IPS-20b (cell line): ENCODE measurements around the gene KRTAP21-2.
"Not testable (repeated sequence)": the region's sequence is repeated elsewhere in the genome, so short reads cannot be mapped to it uniquely, and the experiment has no call there.

Experiments used
- H3K27ac ChIP-seq: one replicate; pipeline ENCODE4 v1.5.1; 2013; ENCODE audit warnings: low read length
- H3K27me3 ChIP-seq: 2 replicates; pipeline ENCODE4 v1.6.1; 2013; ENCODE audit warnings: mild to moderate bottlenecking, low read length, inconsistent platforms; ENCODE audit not compliant: insufficient read depth
- H3K36me3 ChIP-seq: 2 replicates; pipeline ENCODE4 v1.6.1; 2013; ENCODE audit warnings: low read depth, mild to moderate bottlenecking, inconsistent platforms, low read length, moderate library complexity; ENCODE audit not compliant: insufficient read depth
- H3K4me1 ChIP-seq: 2 replicates; pipeline ENCODE4 v1.6.1; 2013; ENCODE audit warnings: mild to moderate bottlenecking, control low read depth, inconsistent platforms, low read length, moderate library complexity; ENCODE audit not compliant: insufficient read depth
- H3K4me3 ChIP-seq: 2 replicates; pipeline ENCODE4 v1.5.1; 2013; ENCODE audit warnings: mild to moderate bottlenecking, low read length, inconsistent platforms
- H3K9ac ChIP-seq: 2 replicates; pipeline ENCODE4 v1.6.1; 2013; ENCODE audit warnings: low read depth, mild to moderate bottlenecking, inconsistent platforms, low read length, moderate library complexity
- H3K9me3 ChIP-seq: 2 replicates; pipeline ENCODE4 v1.6.1; 2013; ENCODE audit warnings: mild to moderate bottlenecking, low read depth, low read length, inconsistent platforms; ENCODE audit not compliant: insufficient read depth

KRTAP21-2 gene

DNA sequence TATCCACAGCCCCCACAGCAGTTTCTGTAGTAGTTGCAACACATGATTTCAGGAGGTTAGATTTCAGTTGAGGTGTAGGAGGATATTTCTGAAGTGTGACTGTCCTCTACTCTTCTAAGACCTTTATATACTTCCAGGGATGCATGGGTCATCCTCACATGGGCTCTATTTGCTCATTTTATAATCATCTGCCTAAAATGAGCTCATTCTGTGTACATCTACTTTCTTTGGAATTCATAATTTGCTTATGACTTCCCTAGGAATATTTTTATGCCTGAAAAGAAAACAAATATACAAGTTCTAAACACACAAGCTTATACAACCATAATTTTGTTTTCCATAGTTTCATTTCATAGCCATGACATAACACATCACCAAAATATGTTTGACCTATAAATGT is at the start of gene KRTAP21-2:
KRTAP21-2 (minus strand) TSS at position 101 of the 400 bp plus-strand sequence; CDS start at position 44, 57 bp downstream.
- H3K4me1 ChIP-seq, result no peaks in the 10 kb centered on the region
- H3K9me3 ChIP-seq, result no peaks in the 10 kb centered on the region
- H3K36me3 ChIP-seq, result no peaks in the 10 kb centered on the region
- no peak within 1 kb of the TSS for H3K9ac ChIP-seq
- no peak within 1 kb of the TSS for H3K27ac ChIP-seq
- H3K4me3 ChIP-seq, result no peak within 1 kb of the TSS
- no peaks in the 10 kb centered on the region for H3K27me3 ChIP-seq

DNA sequence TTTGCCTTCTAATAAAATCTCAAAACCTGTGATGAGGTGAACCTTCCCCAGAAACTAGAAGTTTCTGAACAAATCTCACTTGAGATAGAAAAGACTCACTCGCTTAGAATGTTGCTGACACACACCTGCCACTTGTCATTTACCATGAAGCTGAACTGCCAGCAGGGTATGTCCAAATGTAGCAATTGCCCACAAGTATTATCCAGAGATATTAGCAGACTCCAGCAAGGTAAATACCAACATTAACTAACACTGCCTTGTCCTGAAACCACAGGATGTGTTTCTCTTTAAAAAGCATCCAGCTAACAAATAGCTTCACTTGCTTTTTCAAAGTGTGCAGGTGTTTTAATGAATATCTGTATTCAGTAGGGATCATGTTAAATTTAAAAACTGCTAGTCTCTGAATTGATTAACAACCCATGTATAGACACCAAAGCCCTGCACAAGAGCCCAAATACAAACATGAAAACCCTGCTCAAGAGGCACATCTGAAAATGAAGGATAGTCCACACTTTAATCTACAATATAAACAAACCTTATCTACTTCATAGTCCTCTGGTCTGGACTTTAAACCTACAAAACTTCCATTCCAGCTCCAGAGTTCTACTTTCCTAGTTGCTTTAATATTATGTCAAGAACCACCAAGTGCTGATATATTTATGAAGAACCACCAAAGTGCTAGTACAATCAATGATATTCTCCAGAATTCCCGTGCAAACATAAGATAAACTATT is 46.7 kb upstream of the KRTAP21-2 start:
- Histone ChIP-seq H3K4me1 (no peaks in the 10 kb centered on the region), H3K27ac (no peak overlapping the region), H3K27me3 (no peaks in the 10 kb centered on the region), H3K36me3 (no peaks in the 10 kb centered on the region), H3K9ac (no peak overlapping the region), H3K4me3 (no peak overlapping the region), H3K9me3 (no peaks in the 10 kb centered on the region)

- Histone ChIP-seq H3K9me3 (peaks cover 7% of the 10 kb centered on the region; the same call in 1 of the 2 replicates), H3K4me1 (no peaks in the 10 kb centered on the region), H3K9ac (no peak overlapping the region), H3K36me3 (no peaks in the 10 kb centered on the region), H3K27ac (no peak overlapping the region), H3K27me3 (no peaks in the 10 kb centered on the region), H3K4me3 (no peak overlapping the region)
These were observed 32.2 kb upstream of the KRTAP21-2 start for GRCh38 chr21:30779249-30779648.

DNA sequence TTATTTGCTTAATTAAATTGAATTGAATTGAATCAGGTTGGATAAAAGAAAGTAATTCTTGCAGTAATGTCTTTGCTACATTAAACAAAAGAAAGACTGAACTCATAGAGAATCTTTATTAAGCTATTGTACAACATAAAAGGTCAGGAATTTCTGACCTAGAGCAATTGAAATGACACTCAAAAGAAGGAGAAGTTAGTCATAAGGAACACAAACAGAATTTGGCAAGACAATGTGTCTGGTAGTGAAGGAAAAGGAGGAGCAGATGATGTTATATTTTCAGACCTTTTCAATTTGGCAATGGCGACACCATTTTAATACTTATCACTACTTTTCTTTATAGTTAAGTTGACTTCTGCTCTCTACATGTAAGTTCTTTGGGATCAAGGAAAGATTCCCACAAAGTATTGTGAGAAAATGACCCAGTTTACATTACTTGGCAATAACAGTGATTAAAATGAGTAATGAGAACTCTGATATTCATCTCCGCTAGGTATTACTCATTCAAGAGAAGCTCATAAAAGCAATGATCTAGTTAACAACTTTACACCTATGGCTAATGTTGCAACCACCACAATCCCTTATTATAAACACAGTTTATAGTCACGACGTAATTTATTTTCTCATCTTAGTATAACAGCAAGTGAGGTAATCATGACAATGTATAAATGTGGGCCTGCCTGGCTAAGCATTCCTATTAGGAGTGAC is 22.8 kb upstream of the KRTAP21-2 start:
- Histone ChIP-seq H3K4me1 (no peaks in the 10 kb centered on the region), H3K36me3 (no peaks in the 10 kb centered on the region), H3K27ac (no peak overlapping the region), H3K9ac (no peak overlapping the region), H3K9me3 (peaks cover 3% of the 10 kb centered on the region; the same call in 1 of the 2 replicates), H3K4me3 (no peak overlapping the region), H3K27me3 (no peaks in the 10 kb centered on the region)

DNA sequence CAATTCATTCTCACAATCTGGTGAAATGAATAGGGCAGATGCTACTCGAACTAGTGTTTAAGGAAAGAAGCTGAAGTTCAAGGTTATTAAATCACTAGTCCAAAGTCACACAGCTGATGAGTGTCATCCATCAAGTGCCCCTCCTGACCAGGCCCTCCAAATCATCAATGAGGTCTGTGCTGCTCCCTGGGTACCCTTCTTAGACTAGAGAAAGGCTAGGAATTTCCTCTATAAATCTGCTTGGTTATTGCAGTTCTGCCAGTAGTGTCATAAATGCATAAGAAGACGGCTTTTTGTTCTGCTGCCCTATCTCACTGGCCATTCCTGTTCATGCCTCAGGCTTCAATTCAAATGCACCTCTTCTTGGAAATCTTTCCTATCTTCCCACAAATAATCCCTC is 13.7 kb upstream of the KRTAP21-2 start:
- Histone ChIP-seq H3K4me1 (no peaks in the 10 kb centered on the region), H3K36me3 (no peaks in the 10 kb centered on the region), H3K27me3 (no peaks in the 10 kb centered on the region), H3K4me3 (no peak overlapping the region), H3K9me3 (no peaks in the 10 kb centered on the region), H3K9ac (no peak overlapping the region), H3K27ac (no peak overlapping the region)

DNA sequence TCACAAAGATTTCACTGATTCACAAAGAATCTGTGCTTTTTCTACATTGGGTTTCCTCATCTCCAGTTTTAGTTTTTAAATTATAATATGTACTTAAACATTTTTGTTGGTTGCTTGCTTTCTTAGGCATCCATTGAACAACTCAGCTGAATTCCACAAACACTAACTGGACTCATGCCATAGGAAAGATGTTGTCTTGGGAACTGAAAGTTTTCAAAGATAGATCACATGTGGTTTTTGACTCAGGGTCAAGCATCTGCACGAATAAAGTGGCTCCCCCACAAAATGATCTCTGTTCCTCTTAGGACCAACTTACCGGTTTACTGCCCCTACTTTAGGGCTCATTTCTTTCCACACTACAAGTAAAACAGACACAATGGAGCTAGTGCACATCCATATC is 11.2 kb upstream of the KRTAP21-2 start:
- Histone ChIP-seq H3K4me3 (no peak overlapping the region), H3K9me3 (no peaks in the 10 kb centered on the region), H3K9ac (no peak overlapping the region)

DNA sequence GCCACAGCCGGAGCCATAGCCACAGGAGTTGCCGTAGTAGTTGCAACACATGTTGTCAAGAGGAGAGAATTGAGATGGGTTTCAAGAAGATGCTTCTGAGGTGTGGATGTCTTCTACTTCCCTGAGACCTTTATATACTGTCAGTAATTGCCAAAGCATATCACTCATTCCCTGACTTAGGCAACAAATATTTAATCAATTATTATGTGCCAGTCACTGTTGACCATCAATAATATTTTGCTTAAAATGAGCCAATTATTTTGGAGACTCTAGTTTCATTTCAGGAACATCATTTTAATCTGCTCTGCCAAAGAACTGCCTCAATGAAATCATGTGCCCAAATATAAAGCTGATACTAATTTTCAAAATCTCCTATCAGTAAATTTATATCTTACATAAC is 8.3 kb upstream of the KRTAP21-2 start, which contains the start of gene KRTAP21-1:
KRTAP21-1 (minus strand) TSS at position 101 of the 400 bp plus-strand sequence; CDS start at position 51, 50 bp downstream.
- H3K27me3 ChIP-seq, H3K9ac ChIP-seq, H3K36me3 ChIP-seq, H3K4me1 ChIP-seq, H3K27ac ChIP-seq, H3K9me3 ChIP-seq, H3K4me3 ChIP-seq: not testable (repeated sequence)

More for the DNA sequence above, 11.2 kb upstream of the KRTAP21-2 start:
- no peaks in the 10 kb centered on the region for H3K4me1 ChIP-seq
- H3K27me3 ChIP-seq, result no peaks in the 10 kb centered on the region
- no peaks in the 10 kb centered on the region for H3K36me3 ChIP-seq
- no peak overlapping the region for H3K27ac ChIP-seq

DNA sequence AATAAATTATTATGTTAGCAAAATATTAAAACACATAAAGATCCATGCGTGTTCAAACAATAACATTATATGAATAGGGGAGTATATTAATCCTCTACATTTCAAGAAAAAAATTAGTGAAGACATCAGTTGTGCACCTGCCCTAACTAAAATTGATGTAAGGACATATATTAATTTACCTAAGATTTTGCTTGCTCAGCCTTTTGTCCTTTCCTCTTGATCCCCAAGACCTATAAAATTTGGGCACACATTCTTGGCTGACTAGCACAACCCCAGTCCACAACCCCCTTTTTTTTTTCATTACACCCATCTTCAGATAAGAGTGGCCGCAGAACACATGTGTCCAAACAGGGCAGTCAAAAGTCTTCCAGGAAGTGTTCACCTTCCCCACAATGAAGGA is 6.6 kb downstream of the KRTAP21-2 start:
- Histone ChIP-seq H3K27ac (no peak overlapping the region), H3K4me1 (no peaks in the 10 kb centered on the region), H3K9me3 (no peaks in the 10 kb centered on the region), H3K4me3 (no peak overlapping the region), H3K27me3 (no peaks in the 10 kb centered on the region), H3K36me3 (no peaks in the 10 kb centered on the region), H3K9ac (no peak overlapping the region)

DNA sequence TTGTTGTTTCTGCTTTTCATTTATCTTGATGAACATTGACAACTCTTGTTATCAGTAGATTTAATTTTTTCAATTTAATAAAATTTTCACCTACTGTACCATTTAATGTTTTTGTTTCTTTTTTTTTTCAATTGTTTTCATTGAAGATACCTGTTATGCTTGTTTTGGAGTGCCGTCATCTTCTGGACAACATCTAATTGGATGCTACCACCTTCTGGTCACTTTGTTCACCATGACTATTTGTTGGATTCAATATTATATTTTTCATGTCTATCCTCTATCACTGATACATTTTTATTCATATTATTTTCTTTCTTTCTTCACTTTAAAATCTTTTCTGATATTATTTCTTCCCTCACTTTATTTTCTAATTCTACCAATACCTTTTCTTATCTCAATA is 14.0 kb downstream of the KRTAP21-2 start:
- Histone ChIP-seq H3K4me3 (no peak overlapping the region), H3K9ac (no peak overlapping the region), H3K4me1 (no peaks in the 10 kb centered on the region), H3K9me3 (no peaks in the 10 kb centered on the region), H3K27ac (no peak overlapping the region), H3K36me3 (no peaks in the 10 kb centered on the region), H3K27me3 (no peaks in the 10 kb centered on the region)

GRCh38 chr21:30726726-30727125 is 20.3 kb downstream of the KRTAP21-2 start:
- Histone ChIP-seq H3K9me3 (no peaks in the 10 kb centered on the region), H3K9ac (no peak overlapping the region), H3K4me3 (no peak overlapping the region), H3K27me3 (no peaks in the 10 kb centered on the region), H3K27ac (no peak overlapping the region), H3K4me1 (no peaks in the 10 kb centered on the region), H3K36me3 (no peaks in the 10 kb centered on the region)

GRCh38 chr21:30719401-30719800 is 27.7 kb downstream of the KRTAP21-2 start:
- Histone ChIP-seq H3K27ac (no peak overlapping the region), H3K4me1 (no peaks in the 10 kb centered on the region), H3K27me3 (no peaks in the 10 kb centered on the region), H3K9ac (no peak overlapping the region), H3K4me3 (no peak overlapping the region), H3K9me3 (no peaks in the 10 kb centered on the region), H3K36me3 (no peaks in the 10 kb centered on the region)
